HPDE6-E6E7 (cell line): ENCODE data around the gene RIPK4.

ENCODE experiments used
- DNase-seq: peaks from one replicate; pipeline ENCODE4 v3.0.0; 2011; ENCODE audit warnings: missing footprints; ENCODE audit errors: extremely low spot score

The RIPK4 gene

DNA sequence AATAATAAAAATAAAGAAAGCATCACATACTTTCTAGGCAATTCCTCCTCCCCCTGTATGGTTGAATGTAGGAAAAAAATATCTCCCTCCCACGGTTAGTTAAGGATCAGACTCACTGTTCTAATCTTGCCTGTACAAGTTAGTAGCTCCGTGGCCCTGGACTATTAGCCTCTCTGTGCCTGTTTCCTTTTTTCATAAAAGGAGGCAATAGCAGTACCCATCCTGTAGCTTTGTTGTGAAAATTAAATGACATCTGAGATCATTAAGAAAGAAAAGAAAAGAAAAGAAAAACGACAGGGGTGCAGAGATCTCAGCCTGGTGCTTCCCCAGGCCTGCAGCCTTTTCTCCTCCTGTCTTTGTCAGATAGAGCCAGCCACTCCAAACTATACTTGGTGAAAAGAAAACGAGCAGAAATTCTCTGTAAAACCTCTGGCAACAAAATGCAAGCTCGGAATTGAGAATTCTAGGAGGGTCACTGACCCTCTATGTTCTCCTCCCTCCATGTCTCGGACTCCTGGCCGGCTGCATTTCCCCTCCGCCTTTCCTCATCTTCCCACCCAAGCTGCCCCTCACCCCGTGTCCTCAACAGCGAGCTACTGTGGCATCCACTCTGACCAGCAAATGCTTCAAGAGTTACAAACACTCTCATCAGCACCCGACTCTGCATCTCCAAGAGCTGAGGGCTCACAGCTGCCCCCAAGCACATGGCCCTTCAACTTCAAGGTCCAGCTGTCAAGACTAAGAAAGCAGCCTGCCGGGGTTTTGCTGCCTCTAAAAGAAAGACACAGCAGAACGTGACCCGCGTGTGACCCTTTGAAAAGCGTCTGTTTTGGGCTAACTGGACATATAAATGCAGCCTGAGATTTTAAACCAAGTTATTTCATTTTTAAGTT, 13.6 kb downstream of the RIPK4 start:
- no peak for DNase-seq

DNA sequence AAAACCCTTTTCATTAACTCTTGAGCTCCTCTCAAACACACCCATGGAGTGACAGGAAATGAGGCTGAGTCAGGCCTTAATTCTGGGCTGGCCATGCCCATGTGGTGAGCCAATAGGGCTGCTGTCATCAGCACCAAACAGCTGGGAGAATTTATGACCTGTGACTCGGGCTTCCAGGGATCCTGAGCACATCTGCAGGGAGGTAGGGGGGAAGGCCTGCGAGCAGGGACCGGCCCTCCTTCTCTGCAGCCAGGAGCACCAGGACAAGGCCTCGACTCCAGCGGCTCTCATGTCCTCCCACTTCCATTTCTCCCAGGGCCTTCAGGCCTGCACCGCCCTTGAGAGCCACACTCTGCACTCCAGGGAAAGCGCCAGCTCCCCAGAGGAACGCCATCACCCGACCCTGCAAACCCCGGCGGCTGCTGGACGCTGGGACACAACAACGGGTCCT, 14.6 kb downstream of the RIPK4 start:
- peak; percentile 64 for DNase-seq

DNA sequence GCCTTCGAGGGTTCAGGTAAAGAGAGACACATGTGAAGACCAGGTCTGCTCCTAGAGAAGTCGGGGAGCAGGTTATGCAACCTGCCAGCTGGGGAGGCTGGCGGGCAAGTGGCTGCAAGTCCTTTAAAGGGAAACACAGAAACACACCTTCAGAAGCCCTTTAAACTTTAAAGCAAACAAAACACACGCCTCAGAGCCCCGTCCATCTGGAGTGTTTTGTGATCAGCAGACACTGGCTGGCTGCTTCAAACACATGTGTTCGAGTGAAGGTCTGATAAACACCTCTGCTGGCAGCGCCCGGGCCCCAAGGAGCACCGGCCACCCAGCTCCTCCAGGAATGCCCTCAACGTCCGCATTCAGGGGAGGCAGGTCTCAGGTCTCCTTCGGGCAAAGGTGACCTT, 15.2 kb downstream of the RIPK4 start:
- DNase-seq, result peak; percentile 79

DNA sequence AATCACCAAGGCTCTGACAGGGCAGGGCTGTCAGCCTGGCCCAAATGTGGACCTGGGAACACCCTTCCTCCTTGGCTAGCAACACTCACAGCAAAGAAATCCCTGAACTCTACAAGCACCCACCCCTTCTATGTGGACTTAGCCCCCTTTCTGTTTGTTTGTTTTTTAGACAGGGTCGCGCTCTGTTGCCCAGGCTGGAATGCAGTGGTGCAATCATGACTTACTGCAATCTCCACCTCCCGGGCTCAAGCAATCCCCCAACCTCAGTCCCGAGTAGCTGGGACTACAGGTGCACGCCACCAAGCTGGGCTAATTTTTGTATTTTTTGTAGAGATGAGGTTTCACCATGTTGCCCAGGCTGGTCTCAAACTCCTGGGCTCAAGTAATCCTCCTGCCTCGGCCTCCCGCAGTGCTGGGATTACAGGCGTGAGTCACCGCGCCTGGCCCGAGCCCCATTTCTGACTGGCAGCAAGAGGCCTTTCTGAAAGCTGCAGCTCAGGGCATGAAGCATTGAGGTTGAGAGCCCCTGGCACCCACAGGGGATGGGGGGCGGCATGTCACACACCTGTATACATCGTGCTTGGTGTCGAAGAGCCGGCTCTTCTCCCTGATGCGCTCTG, 16.2 kb downstream of the RIPK4 start:
- DNase-seq, result no peak

DNA sequence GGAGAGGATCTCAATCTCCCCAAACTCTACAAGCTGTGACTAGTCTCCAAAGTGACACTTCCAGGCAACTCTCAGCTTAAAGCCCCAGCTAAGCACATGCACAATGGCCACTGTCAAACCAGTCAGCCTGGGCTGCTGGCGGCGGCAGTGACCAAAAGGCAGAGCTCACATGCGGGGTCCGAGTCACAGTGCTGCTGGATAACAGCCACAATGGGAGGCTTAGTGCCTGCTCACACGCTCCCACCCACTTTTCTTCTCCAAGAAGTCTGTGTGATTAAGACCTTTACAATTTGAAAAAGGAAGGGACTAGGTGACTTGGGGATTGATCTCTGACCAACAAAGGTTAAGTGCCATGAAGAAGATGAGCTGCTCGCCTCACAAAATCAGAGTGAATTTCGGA, 16.8 kb downstream of the RIPK4 start:
- no peak for DNase-seq

DNA sequence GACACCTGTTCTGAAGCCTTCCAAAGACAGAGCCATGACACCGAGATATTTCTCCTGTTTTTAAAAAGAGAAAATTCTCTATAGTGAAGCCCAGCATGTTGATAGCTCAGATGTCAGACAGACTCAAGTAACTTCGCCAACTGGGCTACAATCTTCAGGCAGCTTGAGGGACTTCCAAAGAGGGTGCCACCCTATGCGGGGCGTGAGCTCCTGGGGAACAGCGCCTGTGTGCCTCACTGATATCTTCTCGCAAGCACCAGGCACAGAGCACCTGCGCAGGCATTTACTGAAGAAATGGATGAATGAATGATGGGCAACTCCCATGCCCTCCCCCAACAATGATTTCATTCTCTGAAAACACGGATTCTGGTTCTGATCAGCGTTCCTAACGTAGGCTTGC, 17.6 kb downstream of the RIPK4 start:
- DNase-seq, result no peak

DNA sequence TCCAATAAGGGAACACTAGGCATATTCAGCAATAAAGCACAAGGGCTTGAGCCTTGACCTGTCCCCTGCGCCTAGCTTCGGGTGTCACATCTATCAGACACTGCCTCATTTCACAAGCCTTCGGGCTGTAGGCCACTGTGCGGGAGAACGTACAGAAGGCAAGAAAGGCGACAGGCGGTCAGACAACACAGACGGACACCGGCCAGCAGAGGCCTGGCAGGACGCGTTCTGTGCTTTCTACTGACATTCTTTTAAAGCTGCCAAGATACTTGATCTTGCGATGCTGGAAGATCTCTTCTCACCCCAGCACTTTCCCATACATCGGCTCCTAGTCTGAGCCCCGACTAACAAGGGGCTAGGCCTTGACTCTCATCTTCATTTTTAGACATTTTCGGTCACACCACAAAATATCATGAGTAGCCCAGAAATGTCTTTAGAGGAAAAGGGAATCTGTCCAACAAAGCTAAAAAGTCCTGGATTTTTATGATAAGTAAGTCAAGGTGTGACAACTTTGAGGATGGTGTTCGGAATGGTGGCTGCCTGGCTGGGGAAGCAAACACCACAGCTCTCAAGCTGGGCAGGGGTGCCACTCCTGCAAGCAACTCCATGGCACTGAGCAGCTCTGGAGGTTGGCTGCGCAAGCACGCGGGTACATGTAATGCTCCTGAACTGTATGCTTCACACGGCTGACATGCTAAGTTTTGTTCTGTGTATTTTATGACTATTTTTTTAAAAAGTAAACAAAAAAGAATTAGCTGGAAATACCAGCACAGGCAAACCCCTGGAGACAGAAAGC, 18.7 kb downstream of the RIPK4 start:
- DNase-seq, result no peak

DNA sequence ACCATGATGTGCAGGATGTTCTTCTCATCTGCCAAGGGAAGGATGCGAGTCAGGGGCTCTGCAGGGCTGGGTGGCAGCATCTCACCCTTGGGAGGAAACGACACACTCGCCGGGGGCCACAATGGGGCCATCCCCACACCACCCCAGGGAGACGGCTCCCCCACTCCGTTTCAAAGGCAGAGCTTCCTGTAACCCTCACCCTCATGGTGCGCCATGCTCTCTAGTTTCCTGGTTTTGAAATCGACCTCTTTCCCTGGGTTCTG, 20.2 kb downstream of the RIPK4 start:
- DNase-seq, result no peak

DNA sequence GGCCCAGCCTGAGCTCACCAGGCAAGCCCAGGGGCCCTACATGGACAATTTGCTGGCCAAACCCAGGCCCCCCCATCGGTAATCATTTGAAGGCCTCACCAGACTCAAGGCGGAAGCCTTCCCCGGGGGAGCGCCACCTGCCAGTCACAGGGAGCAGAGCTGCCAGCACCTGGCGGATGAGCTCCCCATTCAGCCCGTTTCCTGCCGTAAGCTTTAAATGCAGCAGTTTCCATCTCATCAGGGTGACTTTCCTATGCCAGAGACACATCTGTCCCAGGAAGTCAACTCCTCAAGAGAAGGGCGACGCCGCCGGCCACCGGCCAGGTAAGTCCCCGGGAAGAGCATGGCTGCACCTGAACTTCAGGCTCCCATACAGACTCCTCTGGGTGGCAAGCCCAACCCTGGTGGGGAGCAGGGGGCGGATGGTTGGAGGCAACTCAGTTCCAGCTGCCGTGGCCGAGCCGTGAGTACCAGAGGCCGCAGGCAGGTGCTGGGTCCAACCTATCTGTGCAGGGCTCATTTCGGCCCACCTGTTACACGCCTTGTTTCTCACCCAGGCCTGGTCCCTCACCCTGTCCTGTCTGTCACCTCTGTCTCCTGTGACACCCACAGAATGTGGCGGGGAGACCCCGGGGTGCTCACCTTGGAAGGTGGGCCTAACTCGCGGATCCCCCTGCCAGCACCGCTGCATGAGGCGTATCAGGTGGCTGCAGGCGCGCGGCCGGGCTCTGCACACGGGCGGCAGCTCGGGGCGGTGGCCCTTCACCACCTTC, 20.7 kb downstream of the RIPK4 start:
- DNase-seq, result no peak

DNA sequence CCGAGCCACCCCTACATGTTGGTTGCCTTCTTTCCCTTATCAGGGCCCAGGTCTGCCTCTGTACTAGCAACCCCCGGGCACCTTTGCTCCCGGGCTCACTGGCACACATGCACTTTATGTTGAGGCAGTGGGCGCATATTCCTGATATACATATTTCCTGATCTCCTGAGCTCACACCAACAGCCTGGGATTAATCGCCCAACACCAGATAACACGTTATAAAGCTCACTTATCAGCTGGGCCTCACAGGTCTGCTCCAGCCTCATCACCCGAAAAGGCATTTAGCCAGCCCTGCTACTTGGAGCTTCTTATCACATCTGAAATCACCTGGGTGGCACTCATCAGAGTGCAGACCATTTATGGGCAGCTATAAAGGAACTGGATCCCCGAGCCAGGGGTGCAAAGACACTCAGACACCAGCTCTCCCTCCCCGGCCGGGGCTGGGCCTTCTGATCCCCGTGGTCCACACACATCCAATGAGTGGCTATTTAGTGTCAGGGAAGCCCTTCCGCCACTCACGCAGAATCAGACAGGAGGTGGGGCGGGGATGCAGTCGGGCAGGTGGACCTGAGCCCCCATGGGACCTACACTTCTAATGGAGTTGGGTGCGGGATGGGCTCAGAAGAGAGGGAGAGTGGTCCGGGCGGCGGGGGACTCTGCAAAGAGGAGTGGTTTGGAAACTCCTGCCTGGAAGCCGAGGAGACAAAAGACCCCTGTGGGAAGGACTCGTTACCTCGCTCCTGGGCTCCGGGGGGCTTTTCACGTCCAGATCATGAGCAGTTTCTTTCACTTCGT, 21.6 kb downstream of the RIPK4 start:
- no peak for DNase-seq

DNA sequence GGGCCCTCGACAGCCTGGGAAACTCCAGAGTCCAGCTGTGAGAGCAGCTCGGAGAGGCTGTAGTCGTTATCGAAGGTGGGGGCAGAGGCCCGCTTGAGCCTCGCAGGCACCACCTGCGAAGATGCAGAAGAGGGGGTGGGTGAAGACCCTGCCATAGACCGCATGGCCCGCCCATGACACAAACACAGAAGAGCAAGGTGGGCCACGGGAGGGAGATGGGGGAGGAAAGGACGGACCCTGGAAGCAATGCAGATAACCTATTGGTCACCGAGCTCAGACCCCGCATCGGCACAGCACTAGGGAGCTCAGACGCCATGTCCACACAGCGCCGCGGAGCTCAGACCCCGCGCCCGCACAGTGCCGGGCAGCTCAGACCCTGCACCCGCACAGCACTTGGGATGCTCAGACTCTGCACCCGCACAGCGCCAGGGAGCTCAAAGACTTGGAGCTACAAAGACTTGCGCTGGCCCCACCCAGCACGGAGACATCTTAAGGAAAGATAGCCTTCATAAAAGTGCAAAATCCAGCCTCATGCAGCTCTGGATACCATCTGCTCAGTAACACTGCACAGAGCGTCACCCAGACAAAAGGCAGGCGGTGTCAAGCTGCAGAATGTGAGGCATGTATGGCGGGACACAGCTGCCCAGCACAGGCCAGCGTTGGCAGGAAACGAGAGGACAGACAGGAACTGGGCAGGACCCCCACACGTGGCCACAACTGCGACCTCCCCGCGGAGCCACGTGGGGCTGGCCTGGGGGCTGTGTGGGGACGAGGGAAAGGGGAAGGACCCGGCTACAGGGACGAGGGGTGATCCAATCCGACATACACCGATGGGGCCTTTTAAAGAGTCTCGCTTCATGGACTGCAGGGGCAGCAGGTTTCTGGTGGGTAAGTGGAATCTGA, 22.6 kb downstream of the RIPK4 start:
- no peak for DNase-seq

DNA sequence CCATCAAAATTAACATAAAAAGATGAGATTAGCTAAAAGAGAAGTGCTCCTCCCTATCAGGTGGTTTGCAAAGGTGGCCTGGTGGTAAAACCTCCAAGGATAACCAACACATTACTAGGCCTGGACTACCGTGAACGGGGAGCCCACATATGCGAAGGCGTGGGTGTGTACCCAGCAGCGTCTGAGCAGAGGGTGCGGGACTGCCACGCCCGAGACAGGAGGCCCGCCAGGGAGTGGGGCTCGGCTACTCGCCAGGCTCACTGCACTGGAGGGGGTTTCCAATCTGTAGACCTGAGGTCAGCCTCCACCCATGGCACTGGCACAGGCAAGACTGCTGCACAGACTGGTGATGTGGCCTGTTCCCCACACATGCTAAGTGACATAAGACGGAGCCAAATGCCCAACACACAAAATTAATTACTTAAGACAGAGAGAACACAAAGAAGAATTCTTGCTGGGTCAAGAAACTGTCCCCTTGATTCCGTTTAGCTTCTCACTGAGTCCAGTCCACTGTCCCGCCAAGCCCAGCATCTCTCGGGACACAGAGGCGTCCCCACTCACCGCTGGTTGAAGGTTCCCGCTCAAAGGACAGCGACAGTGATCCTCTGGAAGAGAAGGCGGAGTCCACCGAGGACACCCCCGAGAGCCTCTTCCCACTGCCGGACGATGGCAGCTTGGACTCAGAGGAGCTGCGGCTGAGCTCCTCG, 23.4 kb downstream of the RIPK4 start:
- no peak for DNase-seq

DNA sequence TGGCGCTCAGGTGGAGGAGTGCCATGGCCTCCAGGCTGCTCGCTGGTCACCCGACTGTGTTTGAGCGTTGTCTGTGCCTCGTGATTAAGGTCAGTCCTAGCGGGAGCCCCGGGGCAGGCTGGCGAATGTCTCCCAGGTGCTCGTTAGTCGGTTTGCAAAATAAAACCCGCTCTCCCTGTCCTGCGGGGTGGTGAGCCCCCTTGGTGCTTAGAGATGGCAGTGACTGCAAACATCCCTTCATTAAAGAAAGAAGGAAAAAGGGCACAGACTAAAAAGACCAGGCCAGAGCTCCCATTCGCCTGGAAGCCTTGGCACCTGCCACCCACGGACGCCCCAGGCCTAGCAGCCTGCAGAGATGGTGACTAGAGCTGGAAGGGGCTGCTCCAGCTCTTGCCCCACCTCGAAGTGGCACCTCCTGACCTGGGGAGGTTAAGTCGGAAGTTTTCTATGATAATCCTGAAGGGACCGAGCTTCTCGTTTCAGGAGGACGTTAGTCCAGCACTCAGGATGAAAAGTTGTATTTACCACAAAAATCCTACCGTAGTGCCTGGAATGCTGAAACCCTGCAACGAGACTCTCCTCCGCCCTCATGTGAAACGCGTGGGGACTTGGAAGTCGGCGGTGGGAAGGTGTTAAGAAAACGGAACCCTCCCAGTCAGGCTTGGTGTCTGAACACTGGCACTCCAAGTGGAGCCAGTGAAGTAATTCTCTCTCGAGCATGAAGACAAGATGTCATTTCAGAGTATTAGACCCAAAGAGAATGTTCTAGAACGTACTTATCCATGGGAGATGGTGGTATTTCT, 24.6 kb downstream of the RIPK4 start:
- no peak for DNase-seq

DNA sequence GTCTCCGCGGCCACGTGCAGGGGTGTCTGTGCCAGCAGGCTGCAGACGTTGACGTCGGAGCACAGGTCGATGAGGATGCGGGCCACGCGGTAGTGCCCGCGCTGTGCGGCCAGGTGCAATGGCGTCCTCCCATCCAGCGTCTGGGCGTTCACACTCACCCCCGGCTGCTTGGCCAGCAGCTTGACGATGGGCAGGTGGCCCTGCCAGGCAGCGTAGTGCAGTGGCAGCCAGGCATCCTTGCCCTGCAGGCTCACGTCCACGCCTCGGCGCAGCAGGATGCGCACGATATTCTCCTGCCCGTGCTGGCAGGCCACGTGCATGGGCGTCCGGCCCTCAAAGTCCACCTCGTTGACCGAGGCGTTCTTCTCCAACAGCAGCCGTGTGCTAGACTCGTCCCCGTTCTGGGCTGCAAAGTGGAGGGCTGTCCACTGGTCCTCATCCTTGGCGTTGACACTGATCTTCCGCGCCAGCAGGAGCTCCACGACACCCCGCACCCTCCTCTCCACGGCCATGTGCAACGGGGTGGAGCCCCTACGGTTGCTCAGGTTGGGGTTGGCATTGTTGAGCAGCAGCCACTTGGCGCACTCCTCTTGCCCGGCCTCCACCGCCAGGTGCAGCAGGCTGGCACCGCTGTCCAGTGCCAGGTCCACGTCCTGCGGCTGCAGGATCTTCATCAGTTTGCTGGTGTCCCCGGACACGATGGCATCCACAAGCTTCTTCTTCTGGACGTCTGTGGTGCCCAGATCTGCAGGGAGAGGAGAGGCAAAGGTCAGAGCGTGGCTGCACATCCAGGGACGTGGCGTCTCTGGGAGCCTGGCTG, 25.4 kb downstream of the RIPK4 start:
- no peak for DNase-seq

DNA sequence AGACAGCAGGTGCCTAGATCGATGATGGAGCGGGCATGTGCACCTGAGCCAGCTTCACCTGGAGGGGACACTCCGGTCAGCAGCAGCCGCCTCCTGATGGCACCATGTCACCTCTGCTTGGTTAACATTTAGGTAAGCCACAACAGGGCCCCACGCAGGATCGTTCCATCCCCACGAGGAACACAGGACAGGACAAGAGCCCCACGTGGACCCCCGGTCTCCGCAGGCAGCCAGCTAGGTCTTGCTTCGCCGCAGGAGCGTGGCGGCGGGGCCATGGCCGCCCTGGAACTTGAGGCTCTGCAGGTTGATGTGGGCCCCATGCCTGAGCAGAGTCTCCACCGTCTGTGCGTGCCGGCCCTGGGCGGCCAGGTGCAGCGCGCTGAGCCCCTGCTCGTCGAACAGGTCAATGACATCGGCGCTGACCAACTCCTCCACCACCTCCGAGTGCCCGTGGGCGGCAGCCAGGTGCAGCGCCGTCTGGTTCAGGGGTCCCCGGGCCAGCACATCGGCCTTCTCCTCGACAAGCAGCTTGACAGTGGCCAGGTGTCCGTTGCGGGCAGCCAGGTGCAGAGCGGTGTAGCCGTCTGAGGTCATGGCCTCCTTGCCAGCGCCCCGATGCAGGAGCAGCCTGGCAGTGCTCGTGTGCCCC, 26.1 kb downstream of the RIPK4 start:
- no peak for DNase-seq

DNA sequence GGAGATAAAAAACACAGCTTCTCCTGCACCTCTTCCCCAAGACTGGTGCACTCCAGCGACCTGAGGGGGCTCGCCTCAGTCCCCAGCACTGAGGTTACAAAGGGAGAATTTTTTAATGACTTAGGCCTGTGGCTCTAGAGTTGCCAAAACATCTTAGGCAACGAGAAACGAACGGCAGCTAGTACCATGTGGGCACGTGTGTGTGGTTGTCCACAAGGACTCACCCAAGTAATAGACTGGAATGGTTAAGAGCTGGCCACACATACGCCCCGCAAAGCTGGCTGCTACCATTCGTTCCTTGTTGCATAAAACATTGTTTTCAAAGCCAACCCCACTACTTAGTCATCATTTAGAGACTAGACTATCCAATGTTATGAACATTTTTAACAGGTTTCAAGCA, 26.9 kb downstream of the RIPK4 start:
- no peak for DNase-seq

DNA sequence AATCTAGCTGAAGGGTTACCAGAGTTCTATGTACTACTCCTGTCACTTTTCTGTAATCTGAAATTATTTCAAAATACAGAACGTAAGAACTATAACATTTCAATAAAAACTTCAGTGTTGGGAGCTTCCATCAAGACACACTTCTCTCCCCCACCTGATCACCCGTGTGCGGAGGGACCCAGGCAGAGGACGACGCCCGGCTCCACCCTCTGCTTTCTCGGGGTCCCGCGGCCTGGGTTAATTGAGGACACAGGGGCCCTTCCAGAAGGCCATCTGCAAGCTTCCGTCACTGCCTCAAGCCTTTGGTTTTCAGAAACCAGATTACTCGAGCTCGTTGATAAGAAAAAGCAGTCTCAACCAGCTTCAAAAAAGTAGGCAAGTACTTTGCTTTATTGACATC, 27.8 kb downstream of the RIPK4 start:
- DNase-seq, result no peak
